ENCODE measurements around the gene IL36A.

Gene IL36A

DNA sequence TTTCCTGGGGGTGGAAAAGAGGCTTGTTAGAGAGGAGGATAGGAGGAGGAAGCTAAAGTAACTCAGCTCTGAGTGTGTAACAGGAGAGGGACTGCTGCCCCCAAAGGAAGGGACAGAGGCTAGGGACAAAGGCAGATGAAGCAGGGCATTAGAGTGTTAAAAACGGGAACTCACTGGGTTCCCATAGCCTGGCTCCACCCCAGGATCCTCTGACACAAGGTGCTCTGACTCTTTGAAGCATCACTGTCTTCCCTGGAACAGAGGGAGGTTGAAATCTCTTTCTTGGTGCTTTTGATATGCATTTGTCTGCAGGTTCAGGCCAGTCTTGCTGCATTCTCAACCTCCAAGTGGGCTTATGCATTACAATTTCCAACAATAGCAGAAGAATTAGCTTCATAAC lies 22.9 kb downstream of the IL36A start (continued):
- TF ChIP-seq, protein P1, sequence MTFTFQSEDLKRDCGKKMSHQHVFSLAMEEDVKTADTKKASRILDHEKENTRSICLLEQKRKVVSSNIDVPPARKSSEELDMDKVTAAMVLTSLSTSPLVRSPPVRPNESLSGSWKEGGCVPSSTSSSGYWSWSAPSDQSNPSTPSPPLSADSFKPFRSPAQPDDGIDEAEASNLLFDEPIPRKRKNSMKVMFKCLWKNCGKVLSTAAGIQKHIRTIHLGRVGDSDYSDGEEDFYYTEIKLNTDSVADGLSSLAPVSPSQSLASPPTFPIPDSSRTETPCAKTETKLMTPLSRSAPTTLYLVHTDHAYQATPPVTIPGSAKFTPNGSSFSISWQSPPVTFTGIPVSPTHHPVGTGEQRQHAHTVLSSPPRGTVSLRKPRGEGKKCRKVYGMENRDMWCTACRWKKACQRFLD (tag by site-specific recombination; IDR thresholded peaks at IDR 0.05): no peak
- TF ChIP-seq ZNF792 (tag by site-specific recombination; IDR thresholded peaks at IDR 0.05) (no peak), ZNF37A (tag by site-specific recombination; IDR thresholded peaks at IDR 0.05) (no peak), TCF7L2 (IDR thresholded peaks at IDR 0.05; ENCODE audit: borderline replicate concordance, low read depth, low read length) (no peak)
- TF ChIP-seq, protein P2, sequence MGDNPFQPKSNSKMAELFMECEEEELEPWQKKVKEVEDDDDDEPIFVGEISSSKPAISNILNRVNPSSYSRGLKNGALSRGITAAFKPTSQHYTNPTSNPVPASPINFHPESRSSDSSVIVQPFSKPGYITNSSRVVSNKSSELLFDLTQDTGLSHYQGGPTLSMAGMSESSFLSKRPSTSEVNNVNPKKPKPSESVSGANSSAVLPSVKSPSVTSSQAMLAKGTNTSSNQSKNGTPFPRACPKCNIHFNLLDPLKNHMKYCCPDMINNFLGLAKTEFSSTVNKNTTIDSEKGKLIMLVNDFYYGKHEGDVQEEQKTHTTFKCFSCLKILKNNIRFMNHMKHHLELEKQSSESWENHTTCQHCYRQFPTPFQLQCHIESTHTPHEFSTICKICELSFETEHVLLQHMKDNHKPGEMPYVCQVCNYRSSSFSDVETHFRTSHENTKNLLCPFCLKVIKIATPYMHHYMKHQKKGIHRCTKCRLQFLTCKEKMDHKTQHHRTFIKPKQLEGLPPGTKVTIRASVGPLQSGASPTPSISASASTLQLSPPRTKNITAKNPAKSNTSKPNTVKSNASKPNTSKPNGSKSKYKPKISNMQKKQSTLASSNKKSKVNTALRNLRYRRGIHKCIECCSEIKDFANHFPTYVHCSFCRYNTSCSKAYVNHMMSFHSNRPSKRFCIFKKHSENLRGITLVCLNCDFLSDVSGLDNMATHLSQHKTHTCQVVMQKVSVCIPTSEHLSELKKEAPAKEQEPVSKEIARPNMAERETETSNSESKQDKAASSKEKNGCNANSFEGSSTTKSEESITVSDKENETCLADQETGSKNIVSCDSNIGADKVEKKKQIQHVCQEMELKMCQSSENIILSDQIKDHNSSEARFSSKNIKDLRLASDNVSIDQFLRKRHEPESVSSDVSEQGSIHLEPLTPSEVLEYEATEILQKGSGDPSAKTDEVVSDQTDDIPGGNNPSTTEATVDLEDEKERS (tag by site-specific recombination; IDR thresholded peaks at IDR 0.05): no peak

DNA sequence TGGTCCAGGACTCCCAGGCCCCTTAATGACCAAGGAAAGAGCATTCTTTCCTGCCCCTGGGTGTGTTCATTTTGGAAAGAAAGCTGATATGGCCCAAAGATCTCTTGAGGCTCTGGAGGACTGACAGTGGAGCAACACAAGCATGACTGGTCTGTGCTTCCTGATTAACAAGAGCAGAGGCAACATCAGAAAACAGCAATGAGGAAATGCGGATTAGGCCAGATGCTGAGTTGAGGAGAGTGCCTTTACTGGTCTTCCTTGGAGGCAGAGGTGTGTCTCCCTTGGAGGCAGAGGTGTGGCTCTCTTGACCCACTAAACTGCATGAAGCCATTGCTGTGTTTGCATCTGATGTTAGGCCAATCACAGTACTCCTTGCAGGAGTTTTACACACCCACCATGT lies 27.5 kb downstream of the IL36A start:
- TF ChIP-seq ZNF24 (tag by site-specific recombination; IDR thresholded peaks at IDR 0.05) (no peak), ZNF433 (tag by site-specific recombination; IDR thresholded peaks at IDR 0.05; ENCODE audit: low read depth) (no peak), KLF7 (tag by site-specific recombination; IDR thresholded peaks at IDR 0.05; ENCODE audit: borderline replicate concordance) (no peak), BCL11A (tag by site-specific recombination; IDR thresholded peaks at IDR 0.05; ENCODE audit: low read depth) (no peak), GFI1B (tag by site-specific recombination; IDR thresholded peaks at IDR 0.05) (no peak), ZNF549 (tag by site-specific recombination; IDR thresholded peaks at IDR 0.05) (no peak), ZNF654 (tag by site-specific recombination; IDR thresholded peaks at IDR 0.05; ENCODE audit: low read depth) (no peak), ZNF785 (tag by site-specific recombination; IDR thresholded peaks at IDR 0.05) (no peak), WT1 (tag by site-specific recombination; IDR thresholded peaks at IDR 0.05) (no peak), ZBTB1 (tag by site-specific recombination; IDR thresholded peaks at IDR 0.05) (no peak), ZNF221 (tag by site-specific recombination; IDR thresholded peaks at IDR 0.05; ENCODE audit: borderline replicate concordance) (no peak), ZNF600 (tag by site-specific recombination; IDR thresholded peaks at IDR 0.05) (no peak), ZFHX2 (tag by site-specific recombination; conservative IDR thresholded peaks at IDR 0.05) (no peak), ZNF114 (tag by site-specific recombination; IDR thresholded peaks at IDR 0.05) (no peak), OVOL3 (tag by site-specific recombination; IDR thresholded peaks at IDR 0.05) (no peak), SALL2 (tag by site-specific recombination; IDR thresholded peaks at IDR 0.05; ENCODE audit: borderline replicate concordance) (no peak), ZNF112 (tag by site-specific recombination; IDR thresholded peaks at IDR 0.05) (no peak)
- TF ChIP-seq, protein P1 (tag by site-specific recombination; IDR thresholded peaks at IDR 0.05): no peak
- TF ChIP-seq, protein P3, sequence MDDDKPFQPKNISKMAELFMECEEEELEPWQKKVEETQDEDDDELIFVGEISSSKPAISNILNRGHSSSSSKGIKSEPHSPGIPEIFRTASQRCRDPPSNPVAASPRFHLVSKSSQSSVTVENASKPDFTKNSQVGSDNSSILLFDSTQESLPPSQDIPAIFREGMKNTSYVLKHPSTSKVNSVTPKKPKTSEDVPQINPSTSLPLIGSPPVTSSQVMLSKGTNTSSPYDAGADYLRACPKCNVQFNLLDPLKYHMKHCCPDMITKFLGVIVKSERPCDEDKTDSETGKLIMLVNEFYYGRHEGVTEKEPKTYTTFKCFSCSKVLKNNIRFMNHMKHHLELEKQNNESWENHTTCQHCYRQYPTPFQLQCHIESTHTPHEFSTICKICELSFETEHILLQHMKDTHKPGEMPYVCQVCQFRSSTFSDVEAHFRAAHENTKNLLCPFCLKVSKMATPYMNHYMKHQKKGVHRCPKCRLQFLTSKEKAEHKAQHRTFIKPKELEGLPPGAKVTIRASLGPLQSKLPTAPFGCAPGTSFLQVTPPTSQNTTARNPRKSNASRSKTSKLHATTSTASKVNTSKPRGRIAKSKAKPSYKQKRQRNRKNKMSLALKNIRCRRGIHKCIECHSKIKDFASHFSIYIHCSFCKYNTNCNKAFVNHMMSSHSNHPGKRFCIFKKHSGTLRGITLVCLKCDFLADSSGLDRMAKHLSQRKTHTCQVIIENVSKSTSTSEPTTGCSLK (tag by site-specific recombination; IDR thresholded peaks at IDR 0.05): no peak
- H3K36me3 ChIP-seq (ENCODE audit: control insufficient read depth in 2 of 2, insufficient read depth in 1 of 2, low read length in 2 of 2): no peaks in the 10 kb centered on the region
- H3K9me3 ChIP-seq (ENCODE audit: control insufficient read depth, insufficient read depth, low read depth, low read length): no peaks in the 10 kb centered on the region
- no peak overlapping the region for H3K4me3 ChIP-seq (ENCODE audit: low read depth, low read length)
- H3K27ac ChIP-seq (ENCODE audit: extremely low read depth, low read depth, low read length): no peak overlapping the region
- H3K4me1 ChIP-seq (ENCODE audit: control insufficient read depth, insufficient read depth, low read length): no peaks in the 10 kb centered on the region
- ChIA-PET POLR2A (no interaction called here), CTCF (no interaction called here)
